AG09319 (cell line): ENCODE data around the gene CLEC18A.

ENCODE experiments used
- DNase-seq: peaks from one replicate; pipeline ENCODE4 v3.0.0-alpha.2; 2010; ENCODE audit warnings: low read depth; ENCODE audit errors: extremely low read depth
- TF ChIP-seq, protein P1 (sequence below): IDR thresholded peaks from 2 replicates; pipeline ENCODE4 v1.5.1; 2011; ENCODE audit warnings: low read depth, mild to moderate bottlenecking, inconsistent platforms, low read length, moderate library complexity

The CLEC18A gene

DNA sequence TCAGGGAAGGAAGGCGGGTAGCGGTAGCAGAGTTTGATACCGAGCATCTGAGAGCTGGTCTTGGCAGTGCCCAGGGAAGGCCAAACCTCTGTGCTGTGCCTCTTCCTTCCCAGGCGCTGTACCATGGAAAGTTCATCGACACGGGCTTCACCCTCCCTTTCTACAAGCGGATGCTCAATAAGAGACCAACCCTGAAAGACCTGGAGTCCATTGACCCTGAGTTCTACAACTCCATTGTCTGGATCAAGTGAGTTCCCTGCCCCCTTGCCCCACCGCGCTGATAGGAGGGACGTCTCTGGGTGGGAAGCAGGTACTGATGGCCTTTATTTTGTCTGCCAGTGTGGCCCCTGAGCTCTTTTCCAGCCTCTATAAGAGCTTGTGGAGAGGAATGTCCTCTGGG lies 15.4 kb upstream of the CLEC18A start:
- DNase-seq = no peak
- TF ChIP-seq, protein P1, sequence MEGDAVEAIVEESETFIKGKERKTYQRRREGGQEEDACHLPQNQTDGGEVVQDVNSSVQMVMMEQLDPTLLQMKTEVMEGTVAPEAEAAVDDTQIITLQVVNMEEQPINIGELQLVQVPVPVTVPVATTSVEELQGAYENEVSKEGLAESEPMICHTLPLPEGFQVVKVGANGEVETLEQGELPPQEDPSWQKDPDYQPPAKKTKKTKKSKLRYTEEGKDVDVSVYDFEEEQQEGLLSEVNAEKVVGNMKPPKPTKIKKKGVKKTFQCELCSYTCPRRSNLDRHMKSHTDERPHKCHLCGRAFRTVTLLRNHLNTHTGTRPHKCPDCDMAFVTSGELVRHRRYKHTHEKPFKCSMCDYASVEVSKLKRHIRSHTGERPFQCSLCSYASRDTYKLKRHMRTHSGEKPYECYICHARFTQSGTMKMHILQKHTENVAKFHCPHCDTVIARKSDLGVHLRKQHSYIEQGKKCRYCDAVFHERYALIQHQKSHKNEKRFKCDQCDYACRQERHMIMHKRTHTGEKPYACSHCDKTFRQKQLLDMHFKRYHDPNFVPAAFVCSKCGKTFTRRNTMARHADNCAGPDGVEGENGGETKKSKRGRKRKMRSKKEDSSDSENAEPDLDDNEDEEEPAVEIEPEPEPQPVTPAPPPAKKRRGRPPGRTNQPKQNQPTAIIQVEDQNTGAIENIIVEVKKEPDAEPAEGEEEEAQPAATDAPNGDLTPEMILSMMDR = no peak

DNA sequence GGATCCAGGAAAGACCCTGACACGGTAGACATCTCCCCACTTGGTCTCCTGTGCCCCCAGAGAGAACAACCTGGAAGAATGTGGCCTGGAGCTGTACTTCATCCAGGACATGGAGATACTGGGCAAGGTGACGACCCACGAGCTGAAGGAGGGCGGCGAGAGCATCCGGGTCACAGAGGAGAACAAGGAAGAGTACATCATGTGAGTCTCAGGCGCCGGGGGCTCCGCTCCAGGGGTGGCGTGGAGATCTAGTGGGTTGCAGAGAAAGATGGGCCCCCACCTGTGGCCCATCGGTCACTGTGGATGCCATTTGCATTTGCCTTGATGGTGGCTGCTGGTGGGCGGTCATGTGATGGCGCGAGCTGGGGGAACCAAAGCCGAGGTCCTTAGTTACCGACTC lies 14.9 kb upstream of the CLEC18A start:
- DNase-seq = no peak
- TF ChIP-seq, protein P1 = no peak

DNA sequence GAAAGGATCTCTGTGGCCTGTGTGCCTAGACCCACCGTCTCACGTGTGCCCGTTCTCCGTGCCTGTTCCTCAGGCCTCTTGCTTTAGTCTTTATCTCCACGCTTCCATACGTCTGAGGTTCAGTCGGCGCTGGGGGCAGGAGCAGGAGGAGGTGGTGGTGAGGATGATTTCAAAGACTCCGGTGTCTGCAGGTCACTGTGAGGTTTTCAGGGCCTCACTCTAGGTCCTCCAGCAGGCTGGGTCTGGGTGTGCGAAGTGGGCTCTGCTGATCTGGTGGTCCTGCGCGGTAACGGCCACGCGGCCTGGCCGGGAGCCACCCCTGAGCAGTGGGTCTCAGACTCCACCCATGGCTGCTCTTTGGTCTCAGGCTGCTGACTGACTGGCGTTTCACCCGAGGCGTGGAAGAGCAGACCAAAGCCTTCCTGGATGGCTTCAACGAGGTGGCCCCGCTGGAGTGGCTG lies 14.4 kb upstream of the CLEC18A start:
- DNase-seq = no peak
- TF ChIP-seq, protein P1 = no peak

DNA sequence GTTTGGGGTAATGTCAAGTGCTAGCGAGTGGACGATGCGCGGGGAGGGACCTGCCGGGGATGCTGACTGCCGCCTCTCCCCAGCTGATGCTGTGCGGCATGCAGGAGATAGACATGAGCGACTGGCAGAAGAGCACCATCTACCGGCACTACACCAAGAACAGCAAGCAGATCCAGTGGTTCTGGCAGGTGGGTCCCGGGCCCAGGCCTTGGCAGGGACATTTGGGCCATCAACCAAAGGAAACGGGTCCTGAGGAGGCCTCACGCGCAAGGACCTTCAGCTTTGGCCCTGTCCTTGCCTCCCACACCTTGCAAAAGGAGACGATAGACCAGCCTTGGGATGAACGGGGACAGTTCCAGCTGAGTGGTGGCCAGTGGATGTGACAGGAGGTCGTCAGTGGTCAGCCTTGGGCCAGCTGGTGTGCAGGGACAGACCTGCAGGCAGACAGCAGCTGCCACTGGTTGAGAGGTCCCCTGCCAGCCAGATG lies 13.6 kb upstream of the CLEC18A start:
- TF ChIP-seq, protein P1 = no peak; the same call in 1 of the 2 replicates
- no peak for DNase-seq

DNA sequence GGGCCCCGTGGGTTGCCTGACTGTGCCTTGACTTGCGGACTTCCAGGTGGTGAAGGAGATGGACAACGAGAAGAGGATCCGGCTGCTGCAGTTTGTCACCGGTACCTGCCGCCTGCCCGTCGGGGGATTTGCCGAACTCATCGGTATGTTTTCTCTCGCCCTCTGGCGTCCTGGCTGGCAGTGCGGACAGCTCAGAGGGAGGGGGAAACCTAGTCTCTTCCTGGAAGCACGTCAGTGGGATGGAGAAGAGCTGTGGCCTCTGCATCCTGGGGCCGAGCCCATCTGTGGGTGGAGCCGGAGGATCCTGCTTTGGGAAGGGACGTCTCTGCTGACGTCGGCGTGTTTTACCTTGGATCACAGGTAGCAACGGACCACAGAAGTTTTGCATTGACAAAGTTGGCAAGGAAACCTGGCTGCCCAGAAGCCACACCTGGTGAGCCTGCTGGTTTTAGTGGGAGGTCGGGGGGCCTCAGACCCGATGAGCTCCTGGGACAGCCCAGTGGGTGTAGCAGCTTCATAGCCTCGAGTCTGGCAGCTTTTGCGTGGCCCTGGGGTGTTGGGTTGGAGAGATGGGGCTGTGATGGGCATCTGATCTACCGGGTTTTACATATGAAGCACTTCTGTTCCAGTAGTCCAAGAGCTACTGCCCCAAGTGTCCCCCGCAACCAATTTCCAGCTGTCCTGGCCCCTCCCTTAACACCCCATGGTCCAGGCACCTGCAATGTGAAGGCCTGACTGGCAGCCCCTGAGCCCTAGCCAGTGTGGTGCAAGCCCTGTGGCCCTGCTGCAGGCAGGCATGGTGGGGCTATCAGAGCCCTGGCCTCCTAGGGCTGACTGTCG lies 11.9 kb upstream of the CLEC18A start:
- TF ChIP-seq, protein P1 = no peak
- no peak for DNase-seq

DNA sequence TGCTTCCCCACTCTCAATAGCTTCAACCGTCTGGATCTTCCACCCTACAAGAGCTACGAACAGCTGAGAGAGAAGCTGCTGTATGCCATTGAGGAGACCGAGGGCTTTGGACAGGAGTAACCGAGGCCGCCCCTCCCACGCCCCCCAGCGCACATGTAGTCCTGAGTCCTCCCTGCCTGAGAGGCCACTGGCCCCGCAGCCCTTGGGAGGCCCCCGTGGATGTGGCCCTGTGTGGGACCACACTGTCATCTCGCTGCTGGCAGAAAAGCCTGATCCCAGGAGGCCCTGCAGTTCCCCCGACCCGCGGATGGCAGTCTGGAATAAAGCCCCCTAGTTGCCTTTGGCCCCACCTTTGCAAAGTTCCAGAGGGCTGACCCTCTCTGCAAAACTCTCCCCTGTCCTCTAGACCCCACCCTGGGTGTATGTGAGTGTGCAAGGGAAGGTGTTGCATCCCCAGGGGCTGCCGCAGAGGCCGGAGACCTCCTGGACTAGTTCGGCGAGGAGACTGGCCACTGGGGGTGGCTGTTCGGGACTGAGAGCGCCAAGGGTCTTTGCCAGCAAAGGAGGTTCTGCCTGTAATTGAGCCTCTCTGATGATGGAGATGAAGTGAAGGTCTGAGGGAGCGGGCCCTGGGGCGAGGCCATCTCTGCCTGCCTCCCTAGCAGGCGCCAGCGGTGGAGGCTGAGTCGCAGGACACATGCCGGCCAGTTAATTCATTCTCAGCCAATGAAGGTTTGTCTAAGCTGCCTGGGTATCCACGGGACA lies 11.1 kb upstream of the CLEC18A start:
- TF ChIP-seq, protein P1 = no peak
- DNase-seq = no peak

DNA sequence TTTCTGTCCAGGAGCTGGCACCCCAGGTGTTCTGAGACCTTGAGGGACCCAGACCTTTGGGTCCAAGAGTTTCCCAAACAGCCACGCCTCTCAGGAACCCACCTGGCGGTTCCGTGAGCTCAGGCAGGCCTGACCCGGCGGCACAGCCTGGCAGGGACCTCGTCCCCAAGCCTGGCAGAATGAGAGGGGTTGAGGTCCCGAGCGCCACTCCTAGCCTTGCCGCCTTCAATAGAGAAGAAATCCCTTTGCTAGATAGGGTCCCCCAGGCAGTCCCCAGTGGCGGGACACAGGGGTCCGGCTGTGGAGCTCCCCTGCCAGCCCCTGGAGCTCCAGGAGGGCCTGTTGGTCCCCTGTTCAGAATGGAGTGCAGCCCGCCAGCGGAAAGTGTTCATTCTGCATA lies 10.5 kb upstream of the CLEC18A start:
- DNase-seq = no peak
- TF ChIP-seq, protein P1 = no peak
